Heart left ventricle (tissue), 16 donors: Measurements from ENCODE around the gene TRMT44. TPM values are rescaled to one million over a fixed set of nuclear protein-coding genes. Genes with fewer than 3 reads are reported as not detected.
A peak's percentile ranks its signal among the peaks of the same experiment; 100 is the strongest.

ENCODE experiments used
- ATAC-seq, 4 donors: fragments of 200-7000 bp; cut with Tn5 transposase; one replicate each; pipeline ENCODE4 v1.9.1; 2020 to 2022; ENCODE audit warnings: moderate library complexity in 4 of 4, mild to moderate bottlenecking in 3 of 4, moderate number of reproducible peaks in 1 of 4
- DNase-seq, 5 donors: peaks; one replicate each; pipeline ENCODE4 v3.0.0-alpha.2; 2020
- H3K27ac ChIP-seq, 12 donors: fragments of 200-600 bp; sonication (generic) in 4 of 12; one replicate each; pipeline versions ENCODE4 v1.5.0 to v1.8.0; 2016 to 2022; ENCODE audit warnings: mild to moderate bottlenecking in 2 of 12
- H3K27me3 ChIP-seq, 9 donors: fragments of 200-600 bp; sonication (generic) in 2 of 9; one replicate each; pipeline versions ENCODE4 v1.5.1 to v1.8.0; 2016 to 2022; ENCODE audit warnings: mild to moderate bottlenecking in 3 of 9
- H3K36me3 ChIP-seq, 9 donors: fragments of 200-600 bp; sonication (generic) in 2 of 9; one replicate each; pipeline versions ENCODE4 v1.5.0 to v1.8.0; 2018 to 2022; ENCODE audit warnings: mild to moderate bottlenecking in 2 of 9
- H3K4me1 ChIP-seq, 12 donors: fragments of 200-600 bp; sonication (generic) in 4 of 12; one replicate each; pipeline versions ENCODE4 v1.5.0 to v1.8.0; 2016 to 2022; ENCODE audit warnings: mild to moderate bottlenecking in 3 of 12
- H3K4me3 ChIP-seq, 12 donors: fragments of 200-600 bp; sonication (generic) in 4 of 12; one replicate each; pipeline versions ENCODE4 v1.5.0 to v1.8.0; 2017 to 2022; ENCODE audit warnings: mild to moderate bottlenecking in 9 of 12, moderate library complexity in 4 of 12
- H3K9me3 ChIP-seq, 12 donors: fragments of 200-600 bp; sonication (generic) in 4 of 12; one replicate each; pipeline versions ENCODE4 v1.5.0 to v1.8.0; 2016 to 2022; ENCODE audit warnings: mild to moderate bottlenecking in 1 of 12
- POLR2A ChIP-seq, 2 donors: fragments of 450-650 bp; IDR thresholded peaks; one replicate each; pipeline ENCODE4 v1.6.1; 2017; ENCODE audit warnings: antibody characterized with exemption in 2 of 2, mild to moderate bottlenecking in 2 of 2, moderate library complexity in 2 of 2
- WGBS, 4 donors: extraction: QIAGEN DNeasy Blood & Tissue Kit in 2 of 4; methylation state at CpG; one replicate each; pipeline versions ENCODE4 v1.1.5 to v1.1.7; 2013 to 2018; 5-methylcytosine and 5-hydroxymethylcytosine counted together
- intact Hi-C, 10 donors: fragments of 100-400 bp; cut with DNase I; formaldehyde crosslinking; loops; one replicate each; pipeline versions ENCODE4 v1.11.1 to v1.14.2; 2022
- polyA plus RNA-seq, 2 donors: library from polyadenylated mRNA; stranded (reverse); fragments of 200-250 nt; gene quantifications; one replicate each; pipeline ENCODE4 v1.2.3, GENCODE V29; 2013
- total RNA-seq, 9 donors: library from RNA; depleted of rRNA in 2 of 9; stranded (reverse); fragments of >200 nt in 2 of 9; fragmentation: NEBNext Ultra II Directional in 3 of 9; extraction: Animal tissue kit (Norgen Biotek cat#: 25700) in 3 of 9; gene quantifications; one replicate each; pipeline versions ENCODE4 v1.1.0 to v1.2.4, GENCODE V29; 2016 to 2023
- TF ChIP-seq, protein P1 (sequence below), 12 donors: fragments of 200-600 bp; sonication (generic) in 4 of 12; IDR thresholded peaks; one replicate each; pipeline versions ENCODE4 v1.5.0 to v1.8.0; 2018 to 2022; ENCODE audit warnings: antibody characterized with exemption in 12 of 12, mild to moderate bottlenecking in 5 of 12
- donor health status: ischemic (EF 13 %, LVEDD 7.1; RV severe dilation, severe dysfunction).
- donor health status: healthy with polysubstance abuse.
- donor health status: DM: no; HTN: yes; CAD: no.
- donor health status: DM: no; HTN: no; CAD: no.
- donor health status: ischemic (EF 25% LVEDD 6.9; RV normal size, moderate dysfunction).
- donor health status: ischemic (EF 25% LVEDD 5.7; RV mildly dilated, moderate dysfunction).
- donor health status: healthy.
- donor health status: DM: yes; HTN: yes; CAD: no.
- donor health status: ischemic (EF 35%, LVEDD 5.7; RV mildly dilated, moderate dysfunction).
- donor health status: nonischemic (EF 11% LVEDD 7.7; RV severe dilation, severe dysfunction).
- donor health status: DM: yes; HTN: yes; CAD: no.
- donor health status: PGD.
- donor health status: ischemic (EF 29% LVEDD 5.4; RV normal size, mild dysfunction).
- donor health status: nonischemic (EF 23%, LVEDD 6.1; RV moderate dilation, normal function).

The TRMT44 gene
- total and polyA plus RNA-seq, 11 donors = 6.1 to 11.7 (median 8.3) TPM

GRCh38 chr4:8392591-8393190 lies 47.9 kb upstream of the TRMT44 start:
- H3K27ac ChIP-seq = peak overlapping the region in 10 of 12 donors; percentile 15 to 94 (median 74)
- H3K4me1 ChIP-seq = peaks cover 0 to 42% (median 30%) of the 10 kb centered on the region in 12 donors
- intact Hi-C loops = loop anchor here in 4 of 10 donors (2.0 to 10.0 kb wide), 3 partner anchors 48 to 52 kb away; no protein-coding TSS in a partner anchor
- no peaks in the 10 kb centered on the region for H3K27me3 ChIP-seq
- TF ChIP-seq, protein P1, sequence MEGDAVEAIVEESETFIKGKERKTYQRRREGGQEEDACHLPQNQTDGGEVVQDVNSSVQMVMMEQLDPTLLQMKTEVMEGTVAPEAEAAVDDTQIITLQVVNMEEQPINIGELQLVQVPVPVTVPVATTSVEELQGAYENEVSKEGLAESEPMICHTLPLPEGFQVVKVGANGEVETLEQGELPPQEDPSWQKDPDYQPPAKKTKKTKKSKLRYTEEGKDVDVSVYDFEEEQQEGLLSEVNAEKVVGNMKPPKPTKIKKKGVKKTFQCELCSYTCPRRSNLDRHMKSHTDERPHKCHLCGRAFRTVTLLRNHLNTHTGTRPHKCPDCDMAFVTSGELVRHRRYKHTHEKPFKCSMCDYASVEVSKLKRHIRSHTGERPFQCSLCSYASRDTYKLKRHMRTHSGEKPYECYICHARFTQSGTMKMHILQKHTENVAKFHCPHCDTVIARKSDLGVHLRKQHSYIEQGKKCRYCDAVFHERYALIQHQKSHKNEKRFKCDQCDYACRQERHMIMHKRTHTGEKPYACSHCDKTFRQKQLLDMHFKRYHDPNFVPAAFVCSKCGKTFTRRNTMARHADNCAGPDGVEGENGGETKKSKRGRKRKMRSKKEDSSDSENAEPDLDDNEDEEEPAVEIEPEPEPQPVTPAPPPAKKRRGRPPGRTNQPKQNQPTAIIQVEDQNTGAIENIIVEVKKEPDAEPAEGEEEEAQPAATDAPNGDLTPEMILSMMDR (IDR thresholded peaks at IDR 0.05) = no peak
- no peak for TF ChIP-seq POLR2A (IDR thresholded peaks at IDR 0.05)
- 76 to 93% (median 88%) methylated on average over 15 of the region's 15 CpGs for WGBS, 4 donors
- H3K36me3 ChIP-seq = peaks cover 0 to 71% (median 61%) of the 10 kb centered on the region in 9 donors
- peak in 2 of 4 donors; percentile 3 to 11 for ATAC-seq
- H3K4me3 ChIP-seq = no peak overlapping the region
- peak in 1 of 5 donors; percentile 48 for DNase-seq
- no peaks in the 10 kb centered on the region for H3K9me3 ChIP-seq

- Histone ChIP-seq H3K27me3 (no peaks in the 10 kb centered on the region), H3K36me3 (peaks cover 0 to 72% (median 58%) of the 10 kb centered on the region in 9 donors), H3K4me1 (peaks cover 0 to 42% (median 30%) of the 10 kb centered on the region in 12 donors), H3K4me3 (no peak overlapping the region), H3K9me3 (no peaks in the 10 kb centered on the region), H3K27ac (peak overlapping the region; percentile 19 to 94 (median 76))
- intact Hi-C loops = loop anchor here in 4 of 10 donors (2.0 to 10.0 kb wide), 3 partner anchors 49 to 53 kb away; no protein-coding TSS in a partner anchor
- TF ChIP-seq POLR2A (IDR thresholded peaks at IDR 0.05) = no peak
- TF ChIP-seq, protein P1 (IDR thresholded peaks at IDR 0.05) = no peak
- ATAC-seq (peak; percentile 71 to 85 (median 80)), DNase-seq (peak; percentile 51 to 81 (median 65))
- 38 to 48% (median 43%) methylated on average over 8 of the region's 8 CpGs for WGBS, 4 donors
Measured at GRCh38 chr4:8393593-8394038, 47.0 kb upstream of the TRMT44 start.

- Histone ChIP-seq H3K27ac (peak overlapping the region; percentile 19 to 94 (median 76)), H3K4me3 (no peak overlapping the region), H3K4me1 (peaks cover 0 to 42% (median 30%) of the 10 kb centered on the region in 12 donors), H3K9me3 (no peaks in the 10 kb centered on the region), H3K36me3 (peaks cover 0 to 71% (median 58%) of the 10 kb centered on the region in 9 donors), H3K27me3 (no peaks in the 10 kb centered on the region)
- no peak for TF ChIP-seq POLR2A (IDR thresholded peaks at IDR 0.05)
- TF ChIP-seq, protein P1 (IDR thresholded peaks at IDR 0.05) = no peak
- WGBS, 4 donors = 35 to 54% (median 42%) methylated on average over 19 of the region's 19 CpGs
- ATAC-seq (peak; percentile 77 to 84 (median 82)), DNase-seq (peak; percentile 79 to 92 (median 89))
- intact Hi-C loops = loop anchor here in 3 of 10 donors (5.0 to 10.0 kb wide), 2 partner anchors 49 to 52 kb away; no protein-coding TSS in a partner anchor
Measured at GRCh38 chr4:8394061-8394519, 46.5 kb upstream of the TRMT44 start.

DNA sequence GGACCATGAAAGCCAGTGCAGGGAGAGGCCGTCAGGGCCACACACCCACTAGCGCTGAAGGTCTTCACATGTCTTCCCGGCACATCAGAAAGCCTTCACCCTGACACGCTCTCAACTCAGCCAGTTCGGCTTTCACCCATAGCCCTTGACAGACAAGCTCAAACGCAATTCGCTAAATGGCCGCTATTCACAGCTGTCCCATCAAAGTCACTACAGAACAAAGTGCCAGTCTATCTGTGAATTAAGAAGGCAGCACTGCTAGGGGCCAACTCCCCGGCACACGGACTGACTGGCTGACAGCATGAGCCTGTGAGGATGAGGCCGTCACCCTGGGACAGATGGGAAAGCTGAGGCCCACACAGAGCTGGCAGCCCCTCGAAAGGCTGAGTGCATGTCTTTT lies 45.8 kb upstream of the TRMT44 start:
- DNase-seq (no peak), ATAC-seq (peak in 3 of 4 donors; percentile 6 to 9 (median 8))
- intact Hi-C loops = loop anchor here in 4 of 10 donors (5.0 to 10.0 kb wide), 4 partner anchors 50 to 78 kb away; no protein-coding TSS in a partner anchor
- Histone ChIP-seq H3K27ac (peak overlapping the region in 11 of 12 donors; percentile 15 to 94 (median 78)), H3K27me3 (no peaks in the 10 kb centered on the region), H3K36me3 (peaks cover 0 to 70% (median 56%) of the 10 kb centered on the region in 9 donors), H3K9me3 (no peaks in the 10 kb centered on the region), H3K4me3 (no peak overlapping the region), H3K4me1 (peaks cover 0 to 42% (median 30%) of the 10 kb centered on the region in 12 donors)
- no peak for TF ChIP-seq POLR2A (IDR thresholded peaks at IDR 0.05)
- TF ChIP-seq, protein P1 (IDR thresholded peaks at IDR 0.05) = no peak
- 78 to 85% (median 80%) methylated on average over 9 to 12 of the region's 12 CpGs for WGBS, 4 donors
